Measurements from ENCODE around the gene CD300LB. TPM values are rescaled to one million over a fixed set of nuclear protein-coding genes. Genes with fewer than 3 reads are reported as not detected.
A peak's percentile ranks its signal among the peaks of the same experiment; 100 is the strongest.

CD300LB gene
- total RNA-seq, 1 donor from 2014 or later: not detected

DNA sequence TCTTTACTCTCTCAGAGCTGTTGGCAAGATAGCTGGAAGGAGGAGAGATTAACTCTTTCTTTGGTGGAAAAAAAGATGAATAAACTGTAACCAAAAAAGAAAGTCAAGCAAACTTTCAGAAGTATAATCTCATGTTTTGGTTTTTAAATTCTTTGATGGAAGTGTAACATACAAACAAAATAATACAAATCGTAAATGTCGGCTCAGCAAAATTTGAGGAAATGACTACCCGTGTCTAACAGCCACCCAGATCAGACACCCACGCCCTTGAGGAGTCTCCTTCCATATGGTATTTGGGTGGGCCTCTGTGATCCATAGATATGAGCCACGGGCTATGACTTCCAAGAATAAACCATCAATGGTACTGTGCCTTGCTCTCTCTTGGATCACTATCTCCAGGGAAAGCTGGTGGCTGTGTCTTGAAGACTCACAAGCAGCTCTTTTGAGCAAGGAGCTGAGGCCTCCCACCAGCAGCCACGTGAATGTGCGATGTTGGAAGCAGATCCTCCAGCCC, 24.2 kb upstream of the CD300LB start:
- no peak overlapping the region for H3K4me3 Mint-ChIP-seq (ENCODE audit: unreplicated experiment)
- no peak for DNase-seq (ENCODE audit: low spot score)
- H3K36me3 Mint-ChIP-seq (ENCODE audit: low read depth): peaks cover 3% of the 10 kb centered on the region
- TF ChIP-seq CTCF (IDR thresholded peaks at IDR 0.05): no peak
- peaks cover 69% of the 10 kb centered on the region for H3K27me3 Mint-ChIP-seq (ENCODE audit: low read depth)
- H3K27ac Mint-ChIP-seq (ENCODE audit: unreplicated experiment): no peak overlapping the region
- no peaks in the 10 kb centered on the region for H3K4me1 Mint-ChIP-seq (ENCODE audit: low read depth)
- peaks cover 6% of the 10 kb centered on the region for H3K9me3 Mint-ChIP-seq (ENCODE audit: low read depth)

- H3K27ac Mint-ChIP-seq (ENCODE audit: unreplicated experiment): no peak overlapping the region
- DNase-seq (ENCODE audit: low spot score): no peak
- no peaks in the 10 kb centered on the region for H3K4me1 Mint-ChIP-seq (ENCODE audit: low read depth)
- no peak overlapping the region for H3K4me3 Mint-ChIP-seq (ENCODE audit: unreplicated experiment)
- TF ChIP-seq CTCF (IDR thresholded peaks at IDR 0.05): no peak
- H3K36me3 Mint-ChIP-seq (ENCODE audit: low read depth): peaks cover 3% of the 10 kb centered on the region
- peaks cover 6% of the 10 kb centered on the region for H3K9me3 Mint-ChIP-seq (ENCODE audit: low read depth)
- peaks cover 72% of the 10 kb centered on the region for H3K27me3 Mint-ChIP-seq (ENCODE audit: low read depth)
Observed at GRCh38 chr17:74554909-74555308, 23.6 kb upstream of the CD300LB start.

DNA sequence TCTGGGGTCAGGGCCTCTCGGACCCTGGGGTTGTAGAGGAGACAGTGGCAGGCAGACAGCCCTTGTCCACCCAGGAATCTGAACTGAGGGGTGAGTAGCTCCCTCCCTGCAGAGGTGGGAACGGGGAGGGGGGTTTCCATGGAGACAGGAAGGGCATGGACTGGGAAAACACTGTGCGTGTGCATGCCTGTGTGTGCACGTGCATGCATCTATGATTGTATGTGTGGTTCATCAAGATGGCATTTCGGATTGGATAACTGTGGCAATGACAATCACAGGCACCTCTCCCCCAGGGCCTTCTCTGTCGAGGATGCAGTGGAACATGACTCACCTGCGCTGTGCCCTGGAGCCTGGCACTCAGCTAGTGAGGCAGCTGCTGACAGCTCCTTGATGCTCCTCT, 20.8 kb upstream of the CD300LB start:
- Mint-ChIP-seq H3K27me3 (ENCODE audit: low read depth) (peaks cover 61% of the 10 kb centered on the region), H3K9me3 (ENCODE audit: low read depth) (no peaks in the 10 kb centered on the region), H3K4me3 (ENCODE audit: unreplicated experiment) (no peak overlapping the region), H3K4me1 (ENCODE audit: low read depth) (no peaks in the 10 kb centered on the region), H3K27ac (ENCODE audit: unreplicated experiment) (no peak overlapping the region), H3K36me3 (ENCODE audit: low read depth) (peaks cover 3% of the 10 kb centered on the region)
- TF ChIP-seq CTCF (IDR thresholded peaks at IDR 0.05): no peak
- no peak for DNase-seq (ENCODE audit: low spot score)

GRCh38 chr17:74550602-74551001, 19.3 kb upstream of the CD300LB start:
- H3K4me1 Mint-ChIP-seq (ENCODE audit: low read depth): no peaks in the 10 kb centered on the region
- no peak overlapping the region for H3K4me3 Mint-ChIP-seq (ENCODE audit: unreplicated experiment)
- no peak overlapping the region for H3K27ac Mint-ChIP-seq (ENCODE audit: unreplicated experiment)
- H3K27me3 Mint-ChIP-seq (ENCODE audit: low read depth): peaks cover 51% of the 10 kb centered on the region
- peak; percentile 89 for DNase-seq (ENCODE audit: low spot score)
- no peaks in the 10 kb centered on the region for H3K9me3 Mint-ChIP-seq (ENCODE audit: low read depth)
- TF ChIP-seq CTCF (IDR thresholded peaks at IDR 0.05): no peak
- no peaks in the 10 kb centered on the region for H3K36me3 Mint-ChIP-seq (ENCODE audit: low read depth)

- Mint-ChIP-seq H3K27ac (ENCODE audit: unreplicated experiment) (no peak overlapping the region), H3K9me3 (ENCODE audit: low read depth) (no peaks in the 10 kb centered on the region), H3K4me1 (ENCODE audit: low read depth) (no peaks in the 10 kb centered on the region), H3K36me3 (ENCODE audit: low read depth) (no peaks in the 10 kb centered on the region), H3K27me3 (ENCODE audit: low read depth) (peaks cover 41% of the 10 kb centered on the region), H3K4me3 (ENCODE audit: unreplicated experiment) (no peak overlapping the region)
- DNase-seq (ENCODE audit: low spot score): peak; percentile 87
- no peak for TF ChIP-seq CTCF (IDR thresholded peaks at IDR 0.05)
Observed at GRCh38 chr17:74549343-74549742, 18.1 kb upstream of the CD300LB start.
